HL-60/S4 (cell line): ENCODE data around the gene C10orf90.
"Not testable (repeated sequence)": the region's sequence is repeated elsewhere in the genome, so short reads cannot be mapped to it uniquely, and the experiment has no call there.

Source experiments
- in situ Hi-C: fragments of 300-500 bp; cut with MboI; formaldehyde crosslinking; loops from 2 replicates; pipeline ENCODE4 v1.14.3; 2022; ENCODE audit warnings: low sequenced_read_pairs

C10orf90 gene

DNA sequence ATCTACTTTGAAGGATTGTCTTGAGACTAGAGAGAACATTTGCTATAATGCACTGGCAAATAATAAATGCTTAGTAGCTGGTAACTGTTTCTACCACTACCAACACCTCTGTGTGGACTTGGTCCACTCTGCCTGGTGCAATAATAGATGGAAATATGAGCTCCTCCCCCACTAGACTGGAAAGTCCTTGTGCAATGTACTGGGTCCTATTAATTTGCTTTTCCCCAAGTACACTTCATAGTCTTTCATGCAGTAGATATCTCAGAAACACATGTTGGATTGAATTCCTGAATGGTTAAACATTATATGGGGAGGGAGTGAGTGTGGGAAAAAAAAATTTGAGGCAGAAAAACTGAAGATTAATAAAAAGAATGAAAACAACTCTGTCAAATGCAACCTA, 119.3 kb downstream of the C10orf90 start:
- in situ Hi-C loops = no loop called here

DNA sequence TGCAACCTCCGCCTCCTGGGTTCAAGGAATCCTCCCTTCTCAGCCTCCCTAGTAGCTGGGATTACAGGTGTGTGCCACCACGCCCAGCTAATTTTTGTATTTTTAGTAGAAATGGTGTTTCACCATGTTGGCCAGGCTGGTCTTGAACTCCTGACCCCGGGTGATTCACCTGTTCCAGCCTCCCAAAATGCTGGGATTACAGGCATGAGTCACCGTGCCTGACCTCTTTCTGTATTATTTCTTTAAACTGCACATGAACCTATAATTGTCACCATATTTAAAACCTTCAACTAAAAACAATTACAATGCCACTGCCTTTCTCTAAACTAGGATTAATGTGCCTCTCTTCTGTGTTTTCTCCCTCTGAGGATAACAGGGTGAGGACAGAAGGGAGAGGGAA, 119.9 kb downstream of the C10orf90 start:
- in situ Hi-C loops = not testable (repeated sequence)

DNA sequence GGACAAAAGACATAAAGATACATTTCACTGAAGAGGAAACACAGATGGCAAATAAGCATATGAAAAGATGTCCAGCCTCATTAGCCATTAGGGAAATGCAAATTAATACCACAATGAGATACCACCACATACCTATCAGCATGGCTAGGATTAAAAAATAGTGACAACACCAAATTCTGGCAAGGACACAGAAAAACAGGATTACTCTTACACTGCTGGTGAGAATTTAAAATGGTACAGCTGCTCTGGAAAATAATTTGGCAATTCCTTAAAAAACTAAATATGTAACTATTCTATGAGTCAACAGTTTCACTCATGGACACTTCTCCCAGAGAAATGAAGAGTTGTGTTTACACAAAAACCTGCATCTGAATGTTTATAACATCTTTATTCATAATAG, 121.1 kb downstream of the C10orf90 start:
- in situ Hi-C loops = no loop called here

DNA sequence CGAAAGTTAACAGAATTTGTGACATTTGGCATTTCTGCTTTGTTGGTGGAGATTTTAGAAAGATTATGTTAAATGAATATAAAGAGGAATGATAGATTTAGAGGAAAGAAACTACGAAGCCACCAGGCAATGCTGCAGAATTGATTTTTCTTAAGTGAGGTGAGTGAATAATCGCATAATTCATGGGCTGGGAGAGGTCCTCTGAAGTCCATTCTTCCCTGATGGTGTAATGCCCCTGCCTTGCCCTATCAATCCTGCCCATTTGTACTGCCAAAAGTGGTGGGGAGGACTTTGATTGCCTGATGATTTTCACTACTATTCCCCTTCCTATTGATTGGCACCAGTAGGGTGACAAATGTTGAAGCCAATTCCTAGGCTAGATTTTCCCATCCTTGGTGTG, 125.9 kb downstream of the C10orf90 start:
- in situ Hi-C loops = no loop called here

DNA sequence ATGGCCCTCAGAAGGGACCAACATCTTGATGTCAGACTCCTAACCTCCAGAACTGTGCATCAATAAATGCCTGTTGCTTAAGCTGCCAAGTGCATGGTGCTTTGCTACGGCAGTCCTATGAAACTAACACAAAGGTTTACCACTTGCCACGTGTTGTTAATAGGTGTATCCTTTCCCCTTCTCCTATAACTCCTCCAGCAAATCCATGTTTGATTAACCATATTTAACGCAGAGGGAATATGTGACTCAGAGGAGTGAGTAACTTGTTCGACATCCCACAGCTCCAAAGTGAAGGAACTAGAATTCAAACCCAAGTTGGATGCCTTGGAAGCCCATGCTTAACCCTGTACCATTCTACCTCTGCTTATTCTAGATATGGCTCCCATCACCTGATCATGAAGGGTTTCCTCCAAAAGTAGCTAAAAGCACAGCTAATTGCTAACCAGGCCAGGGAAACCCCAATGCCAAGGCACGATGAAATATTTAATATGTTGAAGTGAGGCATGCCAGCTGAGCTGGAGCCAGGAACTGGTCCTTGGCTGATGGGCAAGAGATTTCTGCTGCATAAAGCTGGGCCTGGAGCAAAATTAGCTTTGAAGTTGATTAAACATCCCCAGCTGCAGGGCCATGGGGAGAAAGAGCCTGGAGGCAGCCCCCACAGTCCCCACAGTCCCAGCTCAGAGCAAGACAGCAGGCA, 131.9 kb downstream of the C10orf90 start:
- in situ Hi-C loops = no loop called here

DNA sequence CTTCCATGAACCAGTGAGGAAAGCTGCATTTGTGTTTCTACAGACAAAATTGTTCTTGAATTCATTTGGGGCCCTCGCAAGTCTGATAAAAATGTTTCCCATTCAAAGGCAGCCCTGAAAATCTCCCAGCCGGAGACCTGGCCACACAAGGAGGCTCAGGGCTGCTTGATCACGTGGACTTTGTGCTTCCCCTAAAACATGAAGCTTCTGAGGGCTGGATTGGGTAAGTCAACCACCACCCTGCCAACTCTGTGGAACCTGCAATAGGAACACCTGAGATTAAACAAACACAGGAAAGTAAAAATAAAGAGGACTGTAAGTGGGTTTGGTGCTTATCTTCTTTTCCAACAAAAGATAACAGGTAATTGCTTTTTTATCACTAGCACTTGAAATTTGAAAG, 133.8 kb downstream of the C10orf90 start:
- in situ Hi-C loops = no loop called here

DNA sequence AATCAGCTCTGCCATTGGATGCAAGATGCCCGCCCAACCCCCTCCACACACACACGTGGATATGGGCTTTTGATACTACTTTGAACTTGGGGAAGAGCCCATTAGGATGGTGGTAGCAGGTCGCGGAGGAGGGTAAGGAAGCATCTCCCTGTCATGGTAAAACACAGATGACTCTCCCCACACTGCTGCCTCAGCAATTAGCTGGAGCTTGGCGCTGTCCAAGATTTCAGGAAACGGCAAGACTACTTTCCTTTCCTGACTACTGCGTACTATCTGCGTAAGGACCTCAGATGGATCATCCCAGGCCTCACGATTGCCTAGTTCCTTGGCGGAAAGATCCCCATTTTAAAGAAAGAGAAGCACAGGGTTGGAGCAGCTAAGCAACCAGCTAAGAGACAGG, 134.3 kb downstream of the C10orf90 start:
- in situ Hi-C loops = no loop called here

DNA sequence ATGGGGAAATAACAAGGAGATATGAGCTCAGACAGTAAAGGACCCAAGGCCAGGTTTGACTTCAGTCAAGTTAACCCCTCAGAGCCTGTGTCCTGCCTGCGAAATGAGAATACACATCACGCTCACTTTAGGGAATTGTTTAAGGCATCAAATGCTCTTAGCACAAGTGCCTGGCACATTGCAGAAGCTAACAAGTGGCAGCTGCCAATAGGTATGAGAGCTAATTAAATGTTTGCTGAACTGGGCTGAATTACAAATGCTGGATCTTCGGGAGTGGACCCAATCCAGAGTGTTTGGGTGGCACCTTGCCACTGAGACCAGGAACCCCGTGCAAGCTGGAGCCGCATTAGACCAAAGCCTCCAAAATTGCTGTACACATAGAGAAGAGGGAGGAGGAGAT, 136.8 kb downstream of the C10orf90 start:
- in situ Hi-C loops = no loop called here

DNA sequence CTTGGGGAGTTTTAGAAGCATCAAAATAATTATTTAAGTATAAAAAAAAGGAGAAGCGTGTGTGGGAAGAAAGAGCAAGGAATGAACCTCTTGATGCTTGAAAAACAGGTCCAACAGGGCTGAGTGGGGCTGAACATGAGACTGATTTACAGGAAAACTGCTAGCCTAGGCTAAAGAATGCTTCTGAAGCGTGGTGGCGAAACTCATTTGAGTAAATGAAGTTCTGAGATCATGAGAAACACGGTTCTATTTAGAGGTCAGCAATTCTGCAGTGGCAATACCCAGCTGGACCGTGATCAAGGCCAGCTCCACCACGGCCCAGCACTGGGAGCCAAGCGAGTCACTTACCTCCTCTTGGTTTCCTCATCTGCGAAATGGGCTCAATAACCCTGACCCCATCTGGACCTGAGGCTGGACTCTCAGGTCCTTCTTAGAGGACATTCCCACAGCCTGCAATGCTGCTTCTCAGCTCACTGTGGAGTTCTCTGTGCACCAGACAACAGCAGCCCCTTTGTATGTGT, 142.1 kb downstream of the C10orf90 start:
- in situ Hi-C loops = no loop called here

DNA sequence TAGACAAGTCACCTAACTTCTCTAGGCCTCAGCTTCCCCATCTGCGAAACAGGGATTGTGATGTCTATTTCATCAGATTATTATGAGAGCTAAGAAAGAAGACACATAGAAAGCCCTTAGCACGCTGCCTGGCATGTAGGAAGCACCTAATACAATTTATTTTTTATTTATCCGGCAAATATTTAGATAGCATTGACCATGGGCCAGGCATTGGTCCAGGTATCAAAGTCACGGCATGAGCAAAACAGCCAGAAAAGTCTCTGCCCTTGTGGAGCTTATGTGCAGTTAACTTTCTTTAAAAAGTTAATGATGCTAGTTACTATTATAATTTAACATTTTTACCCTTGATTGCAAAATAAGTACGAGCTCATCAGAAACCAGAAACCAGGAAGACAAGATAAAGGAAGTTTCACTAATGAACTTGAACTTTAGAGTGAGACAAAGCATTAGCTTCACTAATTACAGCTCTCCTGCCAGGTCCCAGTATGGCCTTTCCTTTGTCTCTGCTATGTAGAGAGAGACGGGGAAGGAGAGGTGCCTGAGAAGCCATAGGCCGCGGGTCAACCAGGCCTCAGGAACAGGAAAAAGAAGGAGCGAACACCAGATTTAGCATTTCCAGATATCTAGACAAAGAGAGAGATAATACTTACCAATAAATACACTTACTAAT, 142.7 kb downstream of the C10orf90 start:
- in situ Hi-C loops = no loop called here

DNA sequence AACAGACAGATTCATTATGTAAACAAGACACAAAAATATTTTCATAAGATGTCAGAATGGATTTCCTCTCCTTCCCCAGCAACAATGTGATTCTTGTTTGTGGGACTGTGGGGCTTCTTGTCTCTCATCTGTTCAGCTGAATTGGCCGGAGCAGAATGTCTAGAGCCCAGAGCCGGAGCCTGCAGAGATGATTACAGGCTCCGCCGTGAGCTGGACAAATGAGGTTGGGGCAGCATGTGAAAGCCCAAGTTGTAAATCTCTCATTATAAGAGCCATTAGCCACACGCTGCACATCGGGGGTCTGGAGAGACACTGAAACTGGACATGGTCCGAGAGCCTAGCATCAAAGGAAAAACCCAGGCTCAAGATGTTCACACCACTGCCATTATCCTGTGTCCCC, 145.2 kb downstream of the C10orf90 start:
- in situ Hi-C loops = no loop called here

DNA sequence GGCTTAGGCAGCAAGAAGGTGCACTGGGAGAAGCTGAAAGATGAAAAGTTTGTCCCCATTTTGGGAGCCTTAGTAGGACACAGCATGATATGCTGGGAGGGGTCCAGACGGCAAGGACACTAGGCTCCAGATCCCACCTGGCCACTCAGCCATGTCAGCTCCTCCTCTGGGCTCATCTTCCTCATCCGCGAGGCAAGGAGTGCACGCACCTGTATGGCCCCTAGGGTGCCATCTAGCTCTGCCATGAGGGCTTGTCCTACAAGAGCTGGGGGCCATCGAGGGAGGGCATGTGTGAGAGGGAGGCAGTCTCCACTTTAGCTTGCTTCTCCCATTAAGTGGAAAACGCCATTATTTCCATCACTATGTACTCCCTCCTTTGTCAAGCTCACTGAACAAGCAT, 146.0 kb downstream of the C10orf90 start:
- in situ Hi-C loops = loop anchor here (25.0 kb wide), 1 partner anchor 537 kb away; no protein-coding TSS in a partner anchor

DNA sequence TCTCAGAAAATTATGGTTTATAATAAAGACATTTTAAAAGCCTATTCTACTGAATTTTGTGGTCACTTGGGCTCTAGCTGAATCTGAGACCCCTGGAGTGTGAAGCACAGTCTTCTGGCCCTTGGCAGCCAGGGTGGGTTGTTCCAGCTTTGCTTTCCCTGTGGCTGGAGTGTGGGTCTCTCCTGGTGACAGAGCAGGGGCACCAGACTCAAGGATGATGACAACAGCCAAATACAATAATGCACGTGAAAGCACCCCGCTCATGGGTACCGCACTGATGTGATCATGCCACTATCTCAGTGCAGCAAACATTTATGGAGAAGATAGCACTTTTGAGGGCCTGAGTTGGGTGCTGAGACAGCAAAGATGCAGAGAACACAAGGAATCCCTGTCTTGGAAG, 147.4 kb downstream of the C10orf90 start:
- in situ Hi-C loops = loop anchor here (25.0 kb wide), 1 partner anchor 536 kb away; no protein-coding TSS in a partner anchor

DNA sequence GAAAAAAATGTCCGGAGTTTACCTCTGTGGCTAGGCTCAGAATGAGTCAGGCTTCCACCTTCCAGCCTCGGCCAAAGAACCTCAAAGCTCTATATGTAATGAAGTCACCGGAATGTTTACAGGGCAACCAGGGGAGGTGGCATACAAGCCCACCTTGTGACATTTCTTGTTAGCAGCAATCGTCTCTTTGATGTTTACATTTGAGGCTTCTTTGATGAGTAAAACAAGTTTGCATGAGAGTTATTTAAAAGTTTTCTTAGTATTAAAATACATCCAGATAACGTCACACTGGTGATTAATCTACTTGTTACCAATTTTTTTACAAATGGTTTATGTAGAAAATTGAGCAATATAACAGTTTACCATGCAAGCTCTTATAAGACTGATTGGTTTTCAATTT, 149.1 kb downstream of the C10orf90 start:
- in situ Hi-C loops = loop anchor here (25.0 kb wide), 1 partner anchor 534 kb away; no protein-coding TSS in a partner anchor

DNA sequence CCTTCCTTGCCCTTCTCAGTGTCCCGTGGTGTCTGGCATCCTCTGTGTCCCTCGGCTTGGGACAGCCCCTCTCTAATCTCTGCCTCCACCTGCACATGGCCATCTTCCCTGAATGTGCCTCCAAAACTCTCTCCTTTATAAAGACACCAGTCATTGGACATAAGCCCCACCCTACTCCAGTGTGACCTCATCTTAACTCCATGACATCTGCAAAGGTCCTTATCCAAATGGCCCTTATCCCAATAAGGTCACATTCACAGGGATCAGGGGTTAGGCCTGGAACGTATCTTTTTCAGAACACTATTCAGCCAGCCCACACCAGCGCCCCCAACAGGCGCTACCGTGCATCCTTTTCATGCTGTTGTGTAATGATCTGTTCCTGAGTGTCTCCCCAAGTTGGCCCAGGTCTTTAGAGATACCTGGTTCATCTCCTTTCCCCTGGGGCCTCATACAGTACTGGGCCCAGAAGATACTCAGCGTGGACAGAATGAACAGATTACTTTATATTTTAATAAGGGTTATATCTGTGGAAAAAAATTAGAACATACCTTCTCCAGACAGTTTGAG, 149.7 kb downstream of the C10orf90 start:
- in situ Hi-C loops = loop anchor here (25.0 kb wide), 1 partner anchor 534 kb away; no protein-coding TSS in a partner anchor

DNA sequence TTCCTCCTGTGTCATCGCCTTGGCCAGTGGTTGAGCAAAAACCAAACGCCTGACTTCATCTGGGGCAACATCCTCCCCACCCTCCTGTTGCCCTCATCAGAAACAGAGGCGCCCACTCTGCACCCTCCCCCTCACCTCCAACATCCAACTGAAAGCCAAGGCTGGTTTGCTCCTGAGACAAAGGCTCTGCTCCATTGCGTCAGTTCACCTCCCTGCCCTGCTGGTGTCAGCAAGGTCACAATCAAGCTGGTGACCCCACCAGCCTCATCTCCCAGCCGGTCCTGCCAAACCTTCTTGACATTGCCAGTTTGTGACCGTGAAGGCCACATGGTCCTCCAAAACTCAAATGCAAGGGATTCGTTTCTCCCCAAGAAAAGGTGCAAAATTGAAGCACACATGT, 150.5 kb downstream of the C10orf90 start:
- in situ Hi-C loops = loop anchor here (25.0 kb wide), 1 partner anchor 533 kb away; no protein-coding TSS in a partner anchor

DNA sequence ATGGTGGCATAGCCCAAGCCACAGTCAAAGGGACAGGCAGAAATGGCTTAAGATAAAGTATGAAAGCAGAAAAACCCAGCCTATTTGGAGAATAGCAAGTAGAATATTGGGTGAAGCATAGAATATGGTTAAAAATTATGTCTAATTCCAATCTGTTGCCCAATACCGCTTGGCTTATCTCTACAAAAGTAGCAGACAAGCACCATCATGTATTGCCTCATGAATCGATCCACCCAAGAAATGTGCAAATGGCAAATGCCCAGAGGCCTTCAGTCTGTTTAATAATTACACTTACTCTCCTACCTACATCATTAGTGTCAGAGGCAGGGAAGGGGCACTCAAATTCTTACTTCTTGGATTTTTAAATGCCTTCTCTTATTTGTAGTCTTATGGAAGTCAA, 151.3 kb downstream of the C10orf90 start:
- in situ Hi-C loops = loop anchor here (25.0 kb wide), 1 partner anchor 532 kb away; no protein-coding TSS in a partner anchor

DNA sequence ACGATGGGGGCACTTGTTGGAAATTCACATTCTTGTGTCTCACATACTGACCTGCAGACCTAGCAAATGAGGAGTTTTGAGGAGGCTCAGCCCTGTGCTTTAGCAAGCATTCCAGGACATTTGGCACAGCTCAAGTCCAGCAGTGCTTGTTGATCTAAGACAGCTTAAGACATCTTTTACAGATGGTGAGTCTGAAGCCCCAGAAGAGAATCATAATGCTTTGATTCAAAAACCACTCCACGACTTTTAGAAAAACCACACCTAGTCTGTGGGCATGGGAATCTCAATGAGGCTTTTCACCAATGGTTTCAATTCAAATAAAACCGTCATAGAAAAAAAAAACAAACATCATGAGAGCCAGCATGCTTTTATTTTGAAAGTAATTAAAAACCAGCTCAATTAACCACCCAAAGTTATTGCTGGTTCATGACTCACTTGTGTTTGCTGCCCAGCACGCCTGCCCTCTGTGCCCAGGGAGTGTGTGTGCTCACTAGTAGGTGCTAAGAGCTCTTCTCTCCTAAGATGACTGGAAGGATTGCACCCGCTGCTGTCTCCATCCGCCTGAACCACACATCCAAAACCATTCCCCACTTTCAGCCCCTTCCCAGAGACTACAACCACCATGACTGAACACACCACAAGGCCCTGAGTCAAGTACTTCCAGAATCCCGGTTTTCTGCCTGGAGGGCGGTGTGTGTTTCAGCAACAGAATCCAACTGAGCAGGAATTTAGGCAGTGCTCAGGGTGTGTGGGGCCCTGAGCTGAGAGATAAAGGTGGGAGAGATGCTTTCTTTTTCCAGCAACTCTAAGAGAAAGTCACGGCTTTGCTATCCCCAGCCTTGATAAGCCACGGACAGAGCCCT, 152.0 kb downstream of the C10orf90 start:
- in situ Hi-C loops = loop anchor here (25.0 kb wide), 1 partner anchor 531 kb away; no protein-coding TSS in a partner anchor

DNA sequence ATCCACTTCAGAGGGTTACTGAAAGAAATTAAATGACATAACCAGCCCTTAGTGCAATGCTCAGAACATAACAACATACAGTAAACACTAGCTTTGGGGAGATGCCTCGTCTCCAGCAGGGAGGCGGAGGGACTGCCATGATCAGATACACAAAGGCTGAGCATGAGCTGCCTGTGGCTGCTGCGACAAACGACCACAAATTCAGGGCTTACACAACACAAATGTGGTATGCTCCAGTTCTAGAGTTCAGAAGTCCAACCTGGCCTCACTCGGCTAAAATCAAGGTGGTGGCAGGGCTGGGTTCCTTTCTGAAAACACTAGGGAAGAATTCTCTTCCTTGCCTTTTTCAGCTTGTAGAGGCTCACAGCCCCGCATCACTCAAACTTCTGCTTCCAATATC, 154.0 kb downstream of the C10orf90 start:
- in situ Hi-C loops = loop anchor here (25.0 kb wide), 1 partner anchor 529 kb away; no protein-coding TSS in a partner anchor

DNA sequence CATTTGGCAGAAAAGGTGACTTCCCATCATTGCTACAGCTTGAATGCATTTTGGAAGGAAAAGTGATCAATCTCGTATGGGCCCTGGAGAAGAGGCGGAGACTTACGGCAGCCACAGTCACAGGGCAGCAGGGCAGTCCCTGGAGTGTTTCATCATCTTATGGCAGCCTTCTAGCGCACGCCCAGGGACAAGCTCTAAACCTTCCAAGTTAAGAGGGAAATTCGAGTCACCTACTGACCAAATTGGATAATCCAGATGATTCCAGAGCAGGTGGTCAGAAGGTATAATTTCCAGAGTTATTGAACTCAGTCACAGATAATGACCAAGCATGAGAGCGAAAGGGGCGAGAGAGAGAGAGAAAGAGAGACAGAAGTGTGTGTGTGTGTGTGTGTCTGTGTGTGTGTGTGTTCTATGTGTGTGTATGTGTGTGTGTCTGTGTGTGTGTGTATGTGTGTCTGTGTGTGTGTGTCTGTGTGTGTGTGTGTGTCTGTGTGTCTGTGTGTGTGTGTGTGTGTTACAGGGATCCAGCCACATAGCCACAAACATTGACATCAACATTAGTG, 158.5 kb downstream of the C10orf90 start:
- in situ Hi-C loops = loop anchor here (25.0 kb wide), 1 partner anchor 525 kb away; no protein-coding TSS in a partner anchor
